Activated naive CD4-positive, alpha-beta T cell treated with anti-CD3 and anti-CD28 coated beads, Interleukin-2, amount 50 U/mL, for 16 hours (primary cell): ENCODE data around the gene ARAF.

Experiments used
- DNase-seq: peaks from one replicate; pipeline ENCODE4 v3.0.0-alpha.2; 2020

ARAF gene

GRCh38 chrX:47564438-47565085 is 3.6 kb downstream of the ARAF start:
- DNase-seq, result no peak

DNA sequence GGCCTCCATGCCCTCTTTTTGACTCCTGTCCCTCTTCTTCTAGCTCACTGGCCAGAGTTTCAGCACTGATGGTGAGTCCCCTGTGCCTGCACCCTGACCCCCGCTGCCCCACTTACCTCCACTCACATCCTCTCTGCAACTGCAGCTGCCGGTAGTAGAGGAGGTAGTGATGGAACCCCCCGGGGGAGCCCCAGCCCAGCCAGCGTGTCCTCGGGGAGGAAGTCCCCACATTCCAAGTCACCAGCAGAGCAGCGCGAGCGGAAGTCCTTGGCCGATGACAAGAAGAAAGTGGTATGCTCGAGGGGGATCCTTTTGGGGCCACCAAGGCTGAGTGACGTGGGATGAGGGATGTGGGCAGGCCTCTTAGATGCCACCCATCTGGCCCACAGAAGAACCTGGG is 5.8 kb downstream of the ARAF start:
- DNase-seq, result no peak

DNA sequence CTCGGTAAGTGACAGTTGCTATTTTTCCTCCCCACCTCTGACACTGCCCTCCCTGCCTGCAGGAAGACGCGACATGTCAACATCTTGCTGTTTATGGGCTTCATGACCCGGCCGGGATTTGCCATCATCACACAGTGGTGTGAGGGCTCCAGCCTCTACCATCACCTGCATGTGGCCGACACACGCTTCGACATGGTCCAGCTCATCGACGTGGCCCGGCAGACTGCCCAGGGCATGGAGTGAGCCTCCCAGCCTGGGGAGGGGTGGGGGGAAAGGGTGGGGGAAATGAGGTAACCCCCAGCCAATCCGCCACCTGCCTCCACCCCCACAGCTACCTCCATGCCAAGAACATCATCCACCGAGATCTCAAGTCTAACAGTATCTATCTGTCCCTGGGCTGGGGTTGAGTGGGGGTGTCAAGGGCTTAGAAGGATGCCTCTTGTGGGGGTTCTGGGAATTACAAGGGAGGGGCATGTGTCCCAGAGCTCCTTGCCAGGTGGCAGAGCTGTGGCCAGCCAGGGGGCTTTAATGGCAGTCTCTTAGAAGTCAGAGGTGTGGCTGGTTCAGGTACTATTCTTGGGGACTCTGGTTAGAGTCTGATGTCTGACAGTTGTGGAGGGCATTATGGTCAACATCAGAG is 7.8 kb downstream of the ARAF start:
- DNase-seq, result peak; percentile 37

- DNase-seq, result no peak
Observed at GRCh38 chrX:47570794-47571193, 9.8 kb downstream of the ARAF start.

DNA sequence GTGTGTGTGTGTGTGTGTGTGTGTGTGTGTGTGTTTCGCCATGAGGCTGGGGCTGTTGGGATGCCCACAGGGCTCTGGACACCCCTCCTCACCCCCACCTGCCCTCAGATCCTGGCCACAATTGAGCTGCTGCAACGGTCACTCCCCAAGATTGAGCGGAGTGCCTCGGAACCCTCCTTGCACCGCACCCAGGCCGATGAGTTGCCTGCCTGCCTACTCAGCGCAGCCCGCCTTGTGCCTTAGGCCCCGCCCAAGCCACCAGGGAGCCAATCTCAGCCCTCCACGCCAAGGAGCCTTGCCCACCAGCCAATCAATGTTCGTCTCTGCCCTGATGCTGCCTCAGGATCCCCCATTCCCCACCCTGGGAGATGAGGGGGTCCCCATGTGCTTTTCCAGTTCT is 10.2 kb downstream of the ARAF start:
- DNase-seq, result no peak

- DNase-seq, result no peak
Observed at GRCh38 chrX:47571896-47572295, 10.9 kb downstream of the ARAF start.

DNA sequence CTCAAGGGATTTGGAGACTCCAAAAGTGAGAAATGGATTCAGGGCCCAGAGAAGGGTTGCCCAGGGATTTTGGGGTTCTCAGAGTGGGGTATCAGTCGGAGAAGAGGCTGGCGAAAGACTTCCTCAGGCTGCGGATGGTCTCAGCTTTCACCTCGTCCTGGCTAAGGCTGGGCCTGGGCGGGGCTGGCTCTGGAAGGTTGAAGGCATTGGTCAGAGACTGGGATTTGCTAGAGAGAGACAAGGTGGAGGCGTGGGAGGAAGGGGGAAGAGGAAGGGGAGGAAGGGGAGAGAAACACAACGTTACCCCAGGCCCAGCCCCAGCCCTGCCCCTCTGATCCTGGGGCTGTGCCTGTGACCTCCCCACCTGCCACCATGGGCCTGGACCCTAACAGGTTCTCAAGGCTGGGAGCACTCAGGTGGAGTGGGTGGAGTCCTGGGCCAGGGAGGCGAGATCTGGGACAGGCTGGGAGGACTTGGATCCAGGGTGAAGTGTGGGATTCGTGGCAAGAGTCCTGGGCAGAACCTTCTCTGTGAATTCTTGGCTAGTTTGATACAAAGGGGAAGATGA is 11.9 kb downstream of the ARAF start:
- no peak for DNase-seq

GRCh38 chrX:47573341-47574075 is 12.5 kb downstream of the ARAF start:
- no peak for DNase-seq

DNA sequence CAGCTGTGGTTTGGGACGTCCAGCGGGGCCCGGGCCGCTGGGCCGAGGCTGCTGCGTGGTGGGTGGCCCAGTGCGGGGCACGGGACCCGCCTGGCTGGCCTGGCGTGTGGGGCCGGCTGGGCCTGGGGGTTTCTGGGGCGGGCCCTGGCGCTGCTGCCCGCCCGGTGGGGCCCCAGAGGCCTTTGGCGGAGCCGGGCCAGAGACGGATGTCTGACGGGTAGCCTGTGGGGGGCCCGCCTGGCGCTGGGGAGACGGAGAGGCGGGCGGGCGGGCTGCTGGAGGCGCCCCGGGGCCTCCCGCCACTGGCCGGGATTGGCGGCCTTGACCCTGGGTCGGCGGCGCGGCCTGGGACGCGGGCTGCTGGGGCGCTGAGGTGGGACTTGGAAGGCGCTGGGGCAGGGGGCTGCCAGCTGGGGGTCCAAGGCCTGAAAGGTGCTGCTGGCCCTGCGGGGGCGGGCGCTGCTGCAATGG is 13.1 kb downstream of the ARAF start:
- DNase-seq, result no peak

DNA sequence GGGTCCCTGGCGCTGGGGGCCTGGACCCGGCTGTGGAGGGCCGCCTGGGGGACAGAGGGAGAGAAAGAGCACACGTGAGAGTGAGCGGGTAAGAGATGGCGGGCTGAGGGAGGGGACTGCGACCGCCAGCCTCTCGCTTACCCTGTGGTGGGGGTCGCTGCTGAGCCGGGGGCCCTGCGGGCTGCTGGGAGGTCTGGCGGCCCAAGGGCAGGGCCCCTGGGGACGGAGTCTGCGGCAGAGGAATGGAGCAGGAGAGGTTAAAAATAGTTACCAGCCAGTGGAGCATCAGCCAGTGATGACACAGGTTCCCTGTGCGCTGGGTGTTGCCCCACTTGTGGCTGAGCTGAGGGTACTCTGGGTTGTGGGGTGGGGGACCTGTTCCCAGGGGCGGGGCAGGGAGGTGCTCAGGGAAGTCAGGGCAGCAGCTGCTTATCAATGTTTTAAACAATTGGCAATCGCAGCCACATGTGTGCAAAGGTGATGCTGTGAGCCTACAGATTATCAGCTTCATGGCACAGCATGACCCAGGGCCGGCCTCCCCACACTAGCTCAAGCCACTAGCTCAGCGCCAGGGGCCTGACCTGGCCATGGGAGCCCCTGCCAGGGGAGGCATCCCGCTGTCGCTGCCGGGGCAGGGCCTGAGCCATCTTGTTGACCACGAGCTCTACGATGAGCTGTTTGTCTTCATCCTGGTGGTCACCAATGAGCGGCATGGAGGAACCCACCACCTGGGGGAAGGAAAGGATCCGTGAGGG is 13.7 kb downstream of the ARAF start:
- DNase-seq, result no peak

- DNase-seq, result no peak
Observed at GRCh38 chrX:47576021-47576898, 15.3 kb downstream of the ARAF start.

DNA sequence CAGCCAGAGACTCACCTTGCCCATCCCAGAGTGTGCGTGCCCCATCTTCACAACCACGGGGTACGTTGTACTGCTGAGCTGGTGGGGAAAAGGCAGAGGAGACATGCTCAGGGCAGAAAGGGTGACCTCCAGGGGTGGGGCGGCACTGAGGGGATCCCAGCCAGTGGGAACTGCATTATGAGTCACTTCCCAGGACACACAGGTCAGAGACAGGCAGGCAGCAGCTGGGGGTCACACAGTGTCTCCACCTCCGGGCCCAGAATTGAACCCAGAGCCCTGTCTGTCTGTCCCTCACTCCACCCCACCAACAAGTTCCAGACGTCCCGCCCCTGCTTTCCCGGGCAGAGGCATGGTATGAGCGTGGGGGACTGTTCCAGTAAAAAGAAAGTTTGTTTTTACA is 16.4 kb downstream of the ARAF start:
- no peak for DNase-seq

DNA sequence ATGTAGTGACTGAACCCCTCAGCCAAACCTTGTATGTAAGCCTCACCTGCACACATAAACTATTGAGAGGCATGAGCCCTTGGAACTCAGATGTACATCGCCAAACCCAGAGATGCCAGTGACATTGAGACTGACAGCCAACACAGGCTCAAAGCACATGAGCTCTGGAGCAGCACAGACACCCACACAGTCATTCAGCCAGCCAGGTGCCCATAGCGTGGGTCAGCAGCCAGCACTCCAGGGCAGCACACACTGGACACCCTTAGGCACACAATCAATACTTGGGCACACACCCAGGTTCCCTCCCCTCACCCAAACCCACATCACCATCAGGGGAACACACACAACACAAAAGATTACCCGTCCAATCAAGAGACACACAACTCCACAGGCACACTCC is 16.9 kb downstream of the ARAF start:
- DNase-seq, result no peak

DNA sequence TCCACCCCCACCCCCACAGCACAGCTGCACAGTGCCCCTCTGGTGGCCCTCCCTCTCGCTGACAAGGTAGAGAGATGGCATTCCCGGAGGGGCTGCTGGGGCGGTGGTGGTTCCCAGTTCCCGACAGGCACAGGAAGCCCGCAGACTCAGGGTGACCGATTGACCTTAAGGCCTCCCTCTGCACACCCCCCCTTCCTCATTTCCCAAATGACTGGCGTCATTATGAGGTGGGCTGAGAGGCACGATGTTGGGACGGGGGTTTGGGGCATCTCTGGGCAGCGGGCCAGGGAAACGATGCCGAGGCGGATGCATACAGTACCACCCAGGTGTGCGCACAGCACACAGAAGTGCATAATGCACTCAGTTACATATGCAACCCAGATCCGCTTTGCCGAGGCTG is 17.7 kb downstream of the ARAF start:
- no peak for DNase-seq

- no peak for DNase-seq
Observed at GRCh38 chrX:47579537-47579936, 18.5 kb downstream of the ARAF start.

DNA sequence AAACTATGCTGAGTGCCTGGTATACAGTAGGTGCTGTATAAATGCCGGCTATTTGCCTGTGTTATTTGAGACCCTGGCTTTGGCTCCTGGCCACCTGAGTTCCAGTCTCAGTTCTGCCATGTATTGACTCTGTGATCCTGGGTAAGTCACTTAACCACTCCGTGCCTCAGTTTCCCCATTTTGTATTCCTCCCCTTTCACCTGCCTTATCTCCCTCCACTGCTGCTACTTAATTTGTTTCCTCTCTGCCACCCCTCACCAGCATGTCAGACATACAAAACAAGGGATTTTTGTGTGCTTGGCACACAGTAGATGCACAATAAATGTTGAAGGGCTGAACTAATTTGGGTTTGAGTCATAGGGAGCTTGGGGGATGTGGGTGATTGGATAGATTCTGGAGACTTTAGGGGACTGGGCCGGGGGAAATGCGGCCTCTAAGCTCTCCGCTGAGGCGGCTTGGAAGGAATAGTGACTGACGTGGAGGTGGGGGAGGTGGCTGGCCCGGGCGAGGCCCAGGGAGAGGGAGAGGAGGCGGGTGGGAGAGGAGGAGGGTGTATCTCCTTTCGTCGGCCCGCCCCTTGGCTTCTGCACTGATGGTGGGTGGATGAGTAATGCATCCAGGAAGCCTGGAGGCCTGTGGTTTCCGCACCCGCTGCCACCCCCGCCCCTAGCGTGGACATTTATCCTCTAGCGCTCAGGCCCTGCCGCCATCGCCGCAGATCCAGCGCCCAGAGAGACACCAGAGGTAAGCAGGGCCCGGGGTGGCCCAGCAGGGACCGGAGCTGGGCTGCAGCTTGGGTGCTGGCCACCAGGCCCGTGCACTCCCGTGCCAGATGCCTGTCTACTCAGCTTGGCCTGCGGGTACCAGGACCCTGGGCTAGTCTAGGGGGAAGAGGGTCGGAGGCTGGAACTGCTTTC is 21.0 kb downstream of the ARAF start, which contains the start of gene TIMP1:
TIMP1 (plus strand) TSS at position 706 of the 917 bp plus-strand sequence. CDS start 980 bp downstream, outside the sequence.
- peak; percentile 78 for DNase-seq

- no peak for DNase-seq
Observed at GRCh38 chrX:47583240-47583861, 22.3 kb downstream of the ARAF start.

GRCh38 chrX:47584714-47585113 is 23.7 kb downstream of the ARAF start:
- DNase-seq, result no peak

GRCh38 chrX:47585273-47585672 is 24.3 kb downstream of the ARAF start:
- DNase-seq, result no peak
